Natural killer cell (primary cell): Measurements from ENCODE around the gene DOCK4. TPM values are rescaled to one million over a fixed set of nuclear protein-coding genes. Genes with fewer than 3 reads are reported as not detected.

Experiments used
- ATAC-seq, 3 donors: fragments of 150-1000 bp in 2 of 3; fragments of 200-7000 bp in 1 of 3; cut with Tn5 transposase; 1 replicate in 1 of 3; 2 replicates in 2 of 3; pipeline ENCODE4 v1.10.0; 2021; ENCODE audit warnings: mild to moderate bottlenecking in 2 of 3, moderate library complexity in 2 of 3
- DNase-seq, 2 donors: peaks; one replicate each; pipeline versions ENCODE4 v3.0.0 to v3.0.0-alpha.2; 2013 to 2021; ENCODE audit warnings: mixed read lengths in 1 of 2
- H3K27ac ChIP-seq: one replicate; pipeline ENCODE4 v1.5.1; 2013; ENCODE audit warnings: mild to moderate bottlenecking, low read length
- H3K27me3 ChIP-seq: one replicate; pipeline ENCODE4 v1.6.1; 2013; ENCODE audit warnings: low read length; ENCODE audit not compliant: control insufficient read depth, insufficient read depth
- H3K36me3 ChIP-seq: one replicate; pipeline ENCODE4 v1.6.1; 2013; ENCODE audit warnings: low read length; ENCODE audit not compliant: control insufficient read depth, insufficient read depth
- H3K4me1 ChIP-seq: one replicate; pipeline ENCODE4 v1.6.1; 2013; ENCODE audit warnings: low read length; ENCODE audit not compliant: control insufficient read depth, insufficient read depth
- H3K4me3 ChIP-seq: one replicate; pipeline ENCODE4 v1.5.1; 2013; ENCODE audit warnings: low read length
- H3K9me3 ChIP-seq: one replicate; pipeline ENCODE4 v1.6.1; 2013; ENCODE audit warnings: low read length; ENCODE audit not compliant: control insufficient read depth, insufficient read depth
- H3K27ac Mint-ChIP-seq, 2 donors: one replicate each; pipeline ENCODE4 v1.8.0; 2022; ENCODE audit warnings: mild to moderate bottlenecking in 2 of 2, mixed read lengths in 2 of 2, moderate library complexity in 1 of 2
- H3K27me3 Mint-ChIP-seq, 2 donors: one replicate each; pipeline ENCODE4 v1.8.0; 2022; ENCODE audit warnings: low read depth in 2 of 2, mixed read lengths in 2 of 2
- H3K36me3 Mint-ChIP-seq: one replicate; pipeline ENCODE4 v1.8.0; 2022; ENCODE audit warnings: mixed read lengths
- H3K4me1 Mint-ChIP-seq, 2 donors: one replicate each; pipeline ENCODE4 v1.8.0; 2022; ENCODE audit warnings: mixed read lengths in 2 of 2
- H3K4me3 Mint-ChIP-seq: one replicate; pipeline ENCODE4 v1.8.0; 2022; ENCODE audit warnings: mild to moderate bottlenecking, moderate library complexity, mixed read lengths
- H3K9me3 Mint-ChIP-seq, 2 donors: one replicate each; pipeline ENCODE4 v1.8.0; 2022; ENCODE audit warnings: mixed read lengths in 2 of 2
- WGBS: methylation state at CpG from one replicate; pipeline ENCODE4 v1.1.7; 2013; ENCODE audit warnings: missing lambda C conversion rate; ENCODE audit not compliant: insufficient coverage; 5-methylcytosine and 5-hydroxymethylcytosine counted together
- intact Hi-C: fragments of 100-400 bp; cut with micrococcal nuclease; formaldehyde crosslinking; loops from one replicate; pipeline ENCODE4 v1.14.2; 2022
- total RNA-seq, 4 donors: library from RNA; stranded (reverse); fragments of 120-200 nt in 1 of 4; gene quantifications; one replicate each; pipeline versions ENCODE4 v1.2.3 to v1.2.4, GENCODE V29; 2013 to 2022
- TF ChIP-seq, protein P1 (sequence below): fragments of 200-600 bp; IDR thresholded peaks from one replicate; pipeline ENCODE4 v1.8.0; 2022; ENCODE audit warnings: antibody characterized with exemption

DOCK4 gene
- total RNA-seq, 3 donors from 2014 or later (not counting 1 experiment from before 2014, with no cell fraction given), result 0.61 to 2.4 (median 0.89) TPM

DNA sequence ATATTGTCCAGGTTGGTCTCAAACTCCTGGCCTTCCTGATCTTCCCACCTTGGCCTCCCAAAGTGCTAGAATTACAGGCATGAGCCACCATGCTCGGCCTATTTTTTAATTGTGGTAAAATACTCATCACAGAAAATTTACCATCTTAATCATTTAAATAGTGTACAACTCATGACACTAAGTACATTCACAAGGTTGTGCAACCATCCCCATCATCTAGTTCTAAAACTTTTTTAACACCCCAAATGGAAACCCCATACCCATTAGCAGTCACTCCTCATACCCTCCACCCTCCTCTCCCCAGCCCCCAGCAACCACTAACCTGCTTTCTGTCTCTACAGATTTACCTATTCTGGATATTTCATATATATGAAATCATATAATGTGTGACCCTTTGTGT lies 90.3 kb downstream of the DOCK4 start:
- H3K9me3 ChIP-seq, result no peaks in the 10 kb centered on the region
- peaks cover 0 to 2% of the 10 kb centered on the region in 2 donors for H3K9me3 Mint-ChIP-seq
- peaks cover 0 to 13% of the 10 kb centered on the region in 2 donors for H3K27me3 Mint-ChIP-seq
- no peak overlapping the region for H3K27ac Mint-ChIP-seq
- H3K4me1 Mint-ChIP-seq, result no peaks in the 10 kb centered on the region
- no peaks in the 10 kb centered on the region for H3K27me3 ChIP-seq
- DNase-seq (no peak), ATAC-seq (no peak)
- no peak overlapping the region for H3K4me3 Mint-ChIP-seq
- no peaks in the 10 kb centered on the region for H3K36me3 Mint-ChIP-seq
- no peaks in the 10 kb centered on the region for H3K4me1 ChIP-seq
- TF ChIP-seq, protein P1, sequence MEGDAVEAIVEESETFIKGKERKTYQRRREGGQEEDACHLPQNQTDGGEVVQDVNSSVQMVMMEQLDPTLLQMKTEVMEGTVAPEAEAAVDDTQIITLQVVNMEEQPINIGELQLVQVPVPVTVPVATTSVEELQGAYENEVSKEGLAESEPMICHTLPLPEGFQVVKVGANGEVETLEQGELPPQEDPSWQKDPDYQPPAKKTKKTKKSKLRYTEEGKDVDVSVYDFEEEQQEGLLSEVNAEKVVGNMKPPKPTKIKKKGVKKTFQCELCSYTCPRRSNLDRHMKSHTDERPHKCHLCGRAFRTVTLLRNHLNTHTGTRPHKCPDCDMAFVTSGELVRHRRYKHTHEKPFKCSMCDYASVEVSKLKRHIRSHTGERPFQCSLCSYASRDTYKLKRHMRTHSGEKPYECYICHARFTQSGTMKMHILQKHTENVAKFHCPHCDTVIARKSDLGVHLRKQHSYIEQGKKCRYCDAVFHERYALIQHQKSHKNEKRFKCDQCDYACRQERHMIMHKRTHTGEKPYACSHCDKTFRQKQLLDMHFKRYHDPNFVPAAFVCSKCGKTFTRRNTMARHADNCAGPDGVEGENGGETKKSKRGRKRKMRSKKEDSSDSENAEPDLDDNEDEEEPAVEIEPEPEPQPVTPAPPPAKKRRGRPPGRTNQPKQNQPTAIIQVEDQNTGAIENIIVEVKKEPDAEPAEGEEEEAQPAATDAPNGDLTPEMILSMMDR, result no peak
- H3K4me3 ChIP-seq, result no peak overlapping the region
- H3K36me3 ChIP-seq, result no peaks in the 10 kb centered on the region
- no peak overlapping the region for H3K27ac ChIP-seq
- intact Hi-C loops, result no loop called here
- WGBS, result 81% methylated on average over 1 of the region's 1 CpG

DNA sequence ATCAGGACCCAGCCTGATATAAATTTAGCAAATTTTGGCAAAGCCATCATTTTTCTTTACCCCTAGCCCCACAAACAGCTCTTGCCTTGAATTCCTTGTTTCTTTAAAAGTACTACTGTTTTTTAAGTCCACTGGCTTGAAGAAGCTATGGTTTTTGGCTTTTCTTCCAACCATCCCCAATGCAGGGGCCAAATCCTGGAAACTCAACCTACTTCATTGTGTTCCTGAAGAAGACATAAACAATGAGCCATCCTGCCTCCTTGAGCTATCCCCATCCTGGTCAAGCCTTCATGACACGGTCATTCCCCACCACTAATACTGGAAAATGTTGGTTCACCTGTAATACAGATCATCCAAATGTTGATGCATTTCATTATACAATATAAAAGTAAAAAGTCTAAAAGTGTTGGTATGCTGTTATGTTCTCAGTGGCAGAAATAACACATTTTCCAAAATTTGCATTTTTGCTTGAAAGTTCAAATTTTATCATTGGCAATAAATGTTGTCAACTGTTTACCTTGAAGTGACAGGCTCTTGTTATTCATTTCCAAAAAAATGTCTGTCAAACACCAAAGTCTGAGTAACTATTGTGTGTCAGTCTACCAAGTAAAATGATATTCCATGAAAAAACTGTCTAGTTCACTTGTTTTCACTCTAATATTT lies 92.2 kb downstream of the DOCK4 start:
- ATAC-seq, result no peak
- Histone ChIP-seq H3K36me3 (no peaks in the 10 kb centered on the region), H3K4me1 (no peaks in the 10 kb centered on the region), H3K27ac (no peak overlapping the region), H3K27me3 (no peaks in the 10 kb centered on the region), H3K9me3 (no peaks in the 10 kb centered on the region), H3K4me3 (no peak overlapping the region)
- Mint-ChIP-seq H3K4me3 (no peak overlapping the region), H3K4me1 (no peaks in the 10 kb centered on the region), H3K36me3 (no peaks in the 10 kb centered on the region), H3K9me3 (peaks cover 0 to 2% of the 10 kb centered on the region in 2 donors), H3K27ac (no peak overlapping the region), H3K27me3 (peaks cover 0 to 13% of the 10 kb centered on the region in 2 donors)
- intact Hi-C loops, result no loop called here
- DNase-seq, result no peak
- 88% methylated on average over 1 of the region's 1 CpG for WGBS
- TF ChIP-seq, protein P1, result no peak

DNA sequence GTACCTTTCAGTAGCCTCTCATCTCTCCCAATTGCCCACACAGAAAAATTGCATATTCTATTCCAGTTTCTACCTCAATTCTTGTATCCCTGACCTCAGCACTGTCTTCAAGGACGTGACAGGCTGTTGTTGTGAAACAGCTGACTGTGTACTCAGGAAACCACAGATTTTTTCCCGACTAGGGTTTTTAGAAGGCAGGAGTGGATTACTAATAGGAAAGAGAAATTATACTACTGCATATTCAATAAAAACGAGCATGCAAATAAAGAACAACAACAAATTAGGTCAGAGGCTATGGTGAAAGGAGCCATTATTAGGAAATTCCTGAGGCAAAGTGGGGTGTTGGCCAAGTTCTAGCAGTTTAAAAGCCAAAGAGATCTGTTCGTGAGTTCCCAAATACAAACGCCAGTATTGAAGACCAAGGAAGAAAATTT lies 93.4 kb downstream of the DOCK4 start:
- no peak overlapping the region for H3K4me3 Mint-ChIP-seq
- 67% methylated on average over 4 of the region's 5 CpGs for WGBS
- TF ChIP-seq, protein P1, result no peak
- ATAC-seq (no peak), DNase-seq (no peak)
- Histone ChIP-seq H3K27ac (no peak overlapping the region), H3K36me3 (no peaks in the 10 kb centered on the region), H3K4me3 (no peak overlapping the region), H3K9me3 (no peaks in the 10 kb centered on the region), H3K4me1 (no peaks in the 10 kb centered on the region), H3K27me3 (no peaks in the 10 kb centered on the region)
- intact Hi-C loops, result no loop called here
- no peaks in the 10 kb centered on the region for H3K36me3 Mint-ChIP-seq
- H3K9me3 Mint-ChIP-seq, result peaks cover 0 to 2% of the 10 kb centered on the region in 2 donors
- H3K27ac Mint-ChIP-seq, result no peak overlapping the region
- no peaks in the 10 kb centered on the region for H3K4me1 Mint-ChIP-seq
- peaks cover 0 to 6% of the 10 kb centered on the region in 2 donors for H3K27me3 Mint-ChIP-seq

DNA sequence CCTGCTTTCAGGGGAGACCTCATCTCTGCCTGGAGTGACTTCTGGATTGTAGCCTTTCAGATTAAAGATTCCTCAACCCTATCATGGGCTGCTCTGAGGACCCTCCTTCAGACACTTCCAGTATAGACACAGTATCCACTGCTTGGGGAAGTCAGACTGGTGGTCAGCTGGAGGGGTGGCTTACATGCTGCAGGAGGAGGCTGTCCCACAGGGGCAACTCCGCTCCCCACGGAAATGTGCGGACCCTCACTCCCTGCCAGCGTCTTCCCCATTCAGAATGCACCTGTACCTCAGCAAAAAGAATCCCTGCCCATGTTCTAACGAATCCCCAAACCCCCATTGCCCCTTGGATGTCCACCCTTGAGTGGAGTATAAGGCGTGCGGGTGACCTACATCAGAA lies 95.5 kb downstream of the DOCK4 start:
- Mint-ChIP-seq H3K4me3 (no peak overlapping the region), H3K27ac (no peak overlapping the region), H3K36me3 (no peaks in the 10 kb centered on the region), H3K4me1 (no peaks in the 10 kb centered on the region), H3K9me3 (peaks cover 0 to 2% of the 10 kb centered on the region in 2 donors), H3K27me3 (peaks cover 0 to 6% of the 10 kb centered on the region in 2 donors)
- peaks cover 3% of the 10 kb centered on the region for H3K27me3 ChIP-seq
- H3K4me1 ChIP-seq, result no peaks in the 10 kb centered on the region
- H3K27ac ChIP-seq, result no peak overlapping the region
- no peak for ATAC-seq
- TF ChIP-seq, protein P1, result no peak
- DNase-seq, result no peak
- H3K4me3 ChIP-seq, result no peak overlapping the region
- intact Hi-C loops, result no loop called here
- H3K36me3 ChIP-seq, result no peaks in the 10 kb centered on the region
- no peaks in the 10 kb centered on the region for H3K9me3 ChIP-seq
- WGBS, result 94% methylated on average over 7 of the region's 7 CpGs
